Measurements from ENCODE around the gene ZNF334. TPM values are rescaled to one million over a fixed set of nuclear protein-coding genes. Genes with fewer than 3 reads are reported as not detected.
A peak's percentile ranks its signal among the peaks of the same experiment; 100 is the strongest.

ZNF334 gene
- total RNA-seq, 3 donors from 2014 or later: 0.96 to 18.7 (median 8.2) TPM

DNA sequence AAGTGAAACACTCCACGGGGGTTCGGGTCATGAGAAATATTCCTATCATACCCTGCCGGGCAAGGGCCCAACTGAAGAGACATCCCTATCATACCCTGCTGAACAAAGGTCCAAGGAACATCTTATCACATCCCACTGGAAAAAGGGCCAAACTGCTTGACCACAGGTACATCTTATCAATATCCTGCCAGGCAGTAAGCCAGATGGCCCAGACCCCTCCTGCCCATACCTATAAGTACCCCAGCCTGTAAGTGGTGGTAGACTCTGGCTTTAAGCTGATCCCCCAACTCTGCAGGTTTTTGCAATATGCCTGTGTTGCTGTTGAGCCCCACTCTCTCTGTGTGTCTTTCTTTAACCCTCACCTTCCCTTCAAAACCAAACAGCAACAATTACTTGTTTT lies 51.6 kb downstream of the ZNF334 start:
- Histone ChIP-seq H3K27me3 (no peaks in the 10 kb centered on the region), H3K27ac (no peak overlapping the region), H3K4me3 (no peak overlapping the region), H3K9me3 (peaks cover 0 to 5% of the 10 kb centered on the region in 2 donors), H3K4me1 (no peaks in the 10 kb centered on the region), H3K36me3 (no peaks in the 10 kb centered on the region)
- intact Hi-C loops (cut with DNase I; ENCODE audit: low total_unique reads): loop anchor here (5.0 kb wide), 1 partner anchor 1180 kb away; no protein-coding TSS in a partner anchor
- DNase-seq (ENCODE audit: low spot score in 2 of 2): no peak
- TF ChIP-seq CTCF (IDR thresholded peaks at IDR 0.05): no peak
- no peak for TF ChIP-seq POLR2AphosphoS5 (IDR thresholded peaks at IDR 0.05)
- TF ChIP-seq POLR2A (IDR thresholded peaks at IDR 0.05): no peak

DNA sequence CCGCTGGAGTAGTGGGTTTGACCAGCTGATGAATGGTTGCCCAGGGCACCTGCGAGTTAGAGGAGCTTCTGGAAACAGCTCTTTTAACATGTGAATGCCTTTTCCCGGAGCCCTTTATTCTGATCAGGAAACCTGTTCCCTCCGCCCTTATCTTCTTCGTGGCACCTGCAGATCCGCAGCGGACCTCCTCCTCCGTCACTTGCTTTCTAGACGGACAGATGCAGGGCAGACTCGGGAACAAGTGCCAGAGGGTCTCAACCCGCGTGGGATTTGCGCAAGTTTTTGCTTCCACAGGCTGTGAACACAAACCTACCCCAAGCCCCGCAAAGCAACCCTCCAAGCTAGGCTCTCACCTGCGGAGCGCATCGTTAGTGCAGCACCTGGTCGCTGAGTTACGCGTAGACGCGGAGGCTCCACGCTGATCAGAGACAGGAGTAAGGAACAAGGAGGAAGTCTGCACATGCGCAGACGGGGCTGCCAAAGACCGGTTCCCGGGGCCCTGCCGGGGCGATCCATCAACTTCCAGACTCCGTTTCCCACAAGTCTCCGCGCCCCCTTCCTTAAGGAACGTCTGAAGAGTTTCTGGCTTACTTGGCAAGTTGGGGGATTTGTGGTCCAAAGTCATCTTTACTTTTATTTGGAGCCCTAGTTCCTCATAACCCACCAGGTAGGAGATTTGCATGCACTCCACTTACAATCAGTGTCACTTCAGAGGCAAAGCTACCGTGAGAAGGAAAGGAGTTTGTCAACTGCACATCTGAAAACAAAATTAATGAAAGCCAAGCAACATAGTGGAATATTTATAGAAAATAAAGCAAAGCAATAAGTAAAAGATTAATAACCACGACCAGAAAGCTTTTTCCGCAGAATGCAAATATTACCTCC lies 54.3 kb downstream of the ZNF334 start:
- Histone ChIP-seq H3K27me3 (no peaks in the 10 kb centered on the region), H3K36me3 (no peaks in the 10 kb centered on the region), H3K27ac (no peak overlapping the region), H3K4me3 (peak overlapping the region in 2 of 3 donors; percentile 43 to 61), H3K9me3 (peaks cover 0 to 5% of the 10 kb centered on the region in 2 donors), H3K4me1 (no peaks in the 10 kb centered on the region)
- intact Hi-C loops (cut with DNase I; ENCODE audit: low total_unique reads): no loop called here
- DNase-seq (ENCODE audit: low spot score in 2 of 2): peak in 1 of 2 donors; percentile 35
- TF ChIP-seq CTCF (IDR thresholded peaks at IDR 0.05) (no peak), POLR2A (IDR thresholded peaks at IDR 0.05) (no peak), POLR2AphosphoS5 (IDR thresholded peaks at IDR 0.05) (no peak)

GRCh38 chr20:46456255-46457028 lies 56.9 kb downstream of the ZNF334 start:
- H3K27ac ChIP-seq: no peak overlapping the region
- intact Hi-C loops (cut with DNase I; ENCODE audit: low total_unique reads): no loop called here
- no peaks in the 10 kb centered on the region for H3K36me3 ChIP-seq
- no peak for DNase-seq (ENCODE audit: low spot score in 2 of 2)
- H3K9me3 ChIP-seq: peaks cover 0 to 5% of the 10 kb centered on the region in 2 donors
- H3K4me1 ChIP-seq: no peaks in the 10 kb centered on the region
- no peaks in the 10 kb centered on the region for H3K27me3 ChIP-seq
- H3K4me3 ChIP-seq: no peak overlapping the region
- TF ChIP-seq CTCF (IDR thresholded peaks at IDR 0.05) (no peak), POLR2A (IDR thresholded peaks at IDR 0.05) (no peak), POLR2AphosphoS5 (IDR thresholded peaks at IDR 0.05) (no peak)

GRCh38 chr20:46455729-46456128 lies 57.6 kb downstream of the ZNF334 start:
- intact Hi-C loops (cut with DNase I; ENCODE audit: low total_unique reads): no loop called here
- H3K4me3 ChIP-seq: no peak overlapping the region
- H3K36me3 ChIP-seq: no peaks in the 10 kb centered on the region
- H3K4me1 ChIP-seq: no peaks in the 10 kb centered on the region
- H3K9me3 ChIP-seq: peaks cover 0 to 5% of the 10 kb centered on the region in 2 donors
- no peaks in the 10 kb centered on the region for H3K27me3 ChIP-seq
- no peak for DNase-seq (ENCODE audit: low spot score in 2 of 2)
- TF ChIP-seq POLR2A (IDR thresholded peaks at IDR 0.05) (no peak), CTCF (IDR thresholded peaks at IDR 0.05) (no peak), POLR2AphosphoS5 (IDR thresholded peaks at IDR 0.05) (no peak)
- H3K27ac ChIP-seq: no peak overlapping the region

Other genes starting within 250 kb of the ZNF334 start
- under 1 TPM; 0.15 to 0.66 (median 0.16) TPM for gene CDH22, start 205.1 kb downstream of the ZNF334 start, total RNA-seq
- 10 to 100 TPM; 41.0 to 63.3 (median 50.8) TPM for gene ELMO2, start 106.9 kb downstream of the ZNF334 start, total RNA-seq
- under 1 TPM in 1 of 3 donors, not detected in 2; 0.32 TPM for gene OCSTAMP, start 37.1 kb upstream of the ZNF334 start, total RNA-seq
- 1 to 10 TPM; 1.3 to 2.9 (median 1.6) TPM for gene SLC13A3, start 137.9 kb upstream of the ZNF334 start, total RNA-seq
- 10 to 100 TPM; 14.4 to 29.2 (median 27.1) TPM for gene TP53RK, start 175.9 kb upstream of the ZNF334 start, total RNA-seq
- 10 to 100 TPM; 19.8 to 42.9 (median 26.9) TPM for gene SLC2A10, start 196.1 kb upstream of the ZNF334 start, total RNA-seq

All from breast epithelium (tissue), 4 donors.